IMR-90 (cell line): ENCODE measurements around the gene HCN4. TPM values are rescaled to one million over a fixed set of nuclear protein-coding genes. Genes with fewer than 3 reads are reported as not detected.
A peak's percentile ranks its signal among the peaks of the same experiment; 100 is the strongest.
"Not testable (repeated sequence)": the region's sequence is repeated elsewhere in the genome, so short reads cannot be mapped to it uniquely, and the experiment has no call there.

Experiments
- ATAC-seq: fragments of 200-7000 bp; cut with Tn5 transposase; 2 replicates; pipeline ENCODE4 v1.9.1; 2020; ENCODE audit warnings: low read depth, mild to moderate bottlenecking, moderate library complexity
- BruUV-seq: library from RNA; stranded (reverse); fragments of 400-500 nt; replicated peaks from 2 replicates; lab custom pipeline; 2021; lab: Mats Ljungman, UMichigan
- CTCF ChIA-PET: fragments of 300-600 bp; formaldehyde crosslinking; extraction: SDS; loops from one replicate; lab custom pipeline; 2021; ENCODE audit warnings: antibody characterized with exemption; lab: Yijun Ruan, JAX
- POLR2A ChIA-PET: fragments of 300-600 bp; sonication (Branson Sonifier 250); formaldehyde crosslinking; loops from one replicate; lab custom pipeline; 2022; ENCODE audit warnings: antibody characterized with exemption; ENCODE audit not compliant: unreplicated experiment; lab: Charles Lee
- DNase-seq: peaks from one replicate; pipeline ENCODE4 v3.0.0; 2013
- H2AFZ ChIP-seq: replicated peaks from 2 replicates; pipeline ENCODE3; 2013; ENCODE audit warnings: low read length, mild to moderate bottlenecking; ENCODE audit not compliant: poor library complexity
- H2AK5ac ChIP-seq: 2 replicates; pipeline ENCODE4 v1.6.1; 2013; ENCODE audit warnings: low read depth, low read length, inconsistent platforms
- H2AK9ac ChIP-seq: replicated peaks from 2 replicates; pipeline ENCODE3; 2013; ENCODE audit warnings: mild to moderate bottlenecking, low read depth, low read length, moderate library complexity; ENCODE audit not compliant: poor library complexity
- H2BK120ac ChIP-seq: 2 replicates; pipeline ENCODE4 v1.6.1; 2013; ENCODE audit warnings: low read depth, low read length, inconsistent platforms
- H2BK15ac ChIP-seq: 3 replicates; pipeline ENCODE4 v1.6.1; 2013; ENCODE audit warnings: low read depth, low read length, inconsistent platforms
- H2BK20ac ChIP-seq: 2 replicates; pipeline ENCODE4 v1.6.1; 2013; ENCODE audit warnings: low read depth, mild to moderate bottlenecking, inconsistent platforms, low read length, moderate library complexity
- H2BK5ac ChIP-seq: 2 replicates; pipeline ENCODE4 v1.6.1; 2013; ENCODE audit warnings: mild to moderate bottlenecking, low read depth, low read length, inconsistent platforms; ENCODE audit not compliant: poor library complexity, severe bottlenecking
- H3K14ac ChIP-seq: replicated peaks from 2 replicates; pipeline ENCODE4 v1.6.1; 2013; ENCODE audit warnings: low read depth, low read length, inconsistent platforms
- H3K18ac ChIP-seq: 2 replicates; pipeline ENCODE4 v1.6.1; 2013; ENCODE audit warnings: low read depth, low read length, control low read depth
- H3K23ac ChIP-seq: 2 replicates; pipeline ENCODE4 v1.6.1; 2013; ENCODE audit warnings: low read depth, low read length, inconsistent platforms
- H3K27ac ChIP-seq: 2 replicates; pipeline ENCODE4 v1.5.1; 2013; ENCODE audit warnings: mild to moderate bottlenecking, control low read depth, low read length; ENCODE audit not compliant: insufficient read depth
- H3K27me3 ChIP-seq: 2 replicates; pipeline ENCODE4 v1.6.1; 2013; ENCODE audit warnings: low read length; ENCODE audit not compliant: control insufficient read depth, insufficient read depth
- H3K36me3 ChIP-seq: 2 replicates; pipeline ENCODE4 v1.6.1; 2013; ENCODE audit warnings: low read length, mixed read lengths; ENCODE audit not compliant: control insufficient read depth, insufficient read depth
- H3K4ac ChIP-seq: 2 replicates; pipeline ENCODE4 v1.6.1; 2013; ENCODE audit warnings: low read depth, low read length, inconsistent platforms
- H3K4me1 ChIP-seq: 2 replicates; pipeline ENCODE4 v1.6.1; 2013; ENCODE audit warnings: low read length, mixed read lengths; ENCODE audit not compliant: control insufficient read depth, insufficient read depth
- H3K4me2 ChIP-seq: 2 replicates; pipeline ENCODE4 v1.6.1; 2013; ENCODE audit warnings: low read depth, mild to moderate bottlenecking, control low read depth, low read length, moderate library complexity
- H3K4me3 ChIP-seq: 2 replicates; pipeline ENCODE4 v1.5.1; 2013; ENCODE audit warnings: low read depth, mild to moderate bottlenecking, control low read depth, low read length, moderate library complexity; ENCODE audit not compliant: insufficient read depth
- H3K56ac ChIP-seq: 2 replicates; pipeline ENCODE4 v1.6.1; 2013; ENCODE audit warnings: low read length, inconsistent platforms; ENCODE audit not compliant: insufficient read depth; ENCODE audit errors: extremely low read depth
- H3K79me1 ChIP-seq, 2 experiments: 2 replicates each; pipeline ENCODE4 v1.6.1; 2013; ENCODE audit warnings: low read length in 2 of 2, inconsistent platforms in 1 of 2, low read depth in 1 of 2
- H3K9ac ChIP-seq: 2 replicates; pipeline ENCODE4 v1.6.1; 2013; ENCODE audit warnings: low read depth, low read length, control low read depth
- H3K9me1 ChIP-seq: 2 replicates; pipeline ENCODE4 v1.6.1; 2013; ENCODE audit warnings: low read length, inconsistent platforms; ENCODE audit not compliant: insufficient read depth
- H3K9me3 ChIP-seq: 2 replicates; pipeline ENCODE4 v1.6.1; 2013; ENCODE audit warnings: low read length; ENCODE audit not compliant: control insufficient read depth, insufficient read depth
- H4K20me1 ChIP-seq: 2 replicates; pipeline ENCODE4 v1.6.1; 2013; ENCODE audit warnings: low read length, inconsistent platforms; ENCODE audit not compliant: insufficient read depth
- H4K5ac ChIP-seq: 2 replicates; pipeline ENCODE4 v1.6.1; 2013; ENCODE audit warnings: mild to moderate bottlenecking, low read depth, low read length, control low read depth
- H4K8ac ChIP-seq, 2 experiments: 2 replicates each; pipeline ENCODE4 v1.6.1; 2013; ENCODE audit warnings: low read depth in 2 of 2, low read length in 2 of 2, control low read depth in 1 of 2, inconsistent platforms in 1 of 2
- H4K91ac ChIP-seq: 2 replicates; pipeline ENCODE4 v1.6.1; 2013; ENCODE audit warnings: low read depth, low read length, inconsistent platforms; ENCODE audit not compliant: insufficient read depth
- CEBPB ChIP-seq: IDR thresholded peaks from 2 replicates; pipeline ENCODE4 v1.6.1; 2012; ENCODE audit warnings: low read depth, low read length, improper control_type of control experiment
- WGBS, 2 experiments: methylation state at CpG; one replicate each; pipeline versions ENCODE4 v1.1.5 to v1.1.7; 2013; ENCODE audit warnings: missing lambda C conversion rate in 2 of 2; ENCODE audit not compliant: insufficient read length in 1 of 2; ENCODE audit errors: extremely low coverage in 2 of 2; 5-methylcytosine and 5-hydroxymethylcytosine counted together
- dilution Hi-C: fragments of 300-500 bp; cut with HindIII; formaldehyde crosslinking; loops from one replicate; pipeline ENCODE4 v1.14.3; 2018; ENCODE audit warnings: low sequenced_read_pairs; ENCODE audit not compliant: unreplicated experiment
- in situ Hi-C: fragments of 300-500 bp; cut with MboI; formaldehyde crosslinking; loops from 3 replicates; pipeline ENCODE4 v1.14.3; 2019; ENCODE audit warnings: low sequenced_read_pairs, inconsistent platforms, mixed read lengths
- intact Hi-C: fragments of 100-400 bp; cut with micrococcal nuclease; formaldehyde crosslinking; loops from 2 replicates; pipeline ENCODE4 v1.10.0; 2022
- polyA plus RNA-seq, 3 experiments: library from polyadenylated mRNA; depleted of rRNA; stranded (reverse); fragments of >200 nt; gene quantifications; 2 replicates each; pipeline ENCODE4 v1.2.3, GENCODE V29; 2012; ENCODE audit warnings: low replicate concordance in 1 of 3
- total RNA-seq: library from RNA; depleted of rRNA; stranded (reverse); fragments of >200 nt; gene quantifications from 2 replicates; pipeline ENCODE4 v1.2.3, GENCODE V29; 2012

The HCN4 gene
- total and polyA plus RNA-seq, 2 of the 4 experiments (the other 2 are of a cell fraction), result not detected

- H3K56ac ChIP-seq, H3K4me3 ChIP-seq, H3K4me1 ChIP-seq, dilution Hi-C loops, H3K14ac ChIP-seq, H3K23ac ChIP-seq, H3K9me3 ChIP-seq, H2BK5ac ChIP-seq, H3K4ac ChIP-seq, CTCF ChIA-PET, H4K5ac ChIP-seq, H4K20me1 ChIP-seq, BruUV-seq, H3K27ac ChIP-seq, H2AK9ac ChIP-seq, H4K8ac ChIP-seq, H3K18ac ChIP-seq, H3K79me1 ChIP-seq, H2BK120ac ChIP-seq, H3K9ac ChIP-seq, H4K91ac ChIP-seq, H3K36me3 ChIP-seq, H2AFZ ChIP-seq, in situ Hi-C loops, H2BK15ac ChIP-seq, H2BK20ac ChIP-seq, H2AK5ac ChIP-seq, H3K9me1 ChIP-seq, POLR2A ChIA-PET, intact Hi-C loops, H3K4me2 ChIP-seq: not testable (repeated sequence)
- H3K27me3 ChIP-seq, result peaks cover 19% of the 10 kb centered on the region
- WGBS, 2 experiments, result no CpG with 5 or more reads among the region's 6 CpGs
- ATAC-seq (peak; percentile 11; the same call in 1 of the 2 replicates), DNase-seq (peak; percentile 16)
- peak; percentile 66 for TF ChIP-seq CEBPB
Measured at GRCh38 chr15:73400222-73400621, 31.5 kb upstream of the HCN4 start.
